HT1080 (cell line): ENCODE measurements around the gene OCA2. TPM values are rescaled to one million over a fixed set of nuclear protein-coding genes. Genes with fewer than 3 reads are reported as not detected.

Experiments used
- DNase-seq: peaks from one replicate; pipeline ENCODE4 v3.0.0-alpha.2; 2015; ENCODE audit warnings: low read depth
- total RNA-seq: library from RNA; depleted of rRNA; stranded (reverse); fragments of >200 nt; shearing (Covaris generic); gene quantifications from 2 replicates; pipeline ENCODE4 v1.2.3, GENCODE V29; 2014

The OCA2 gene
- total RNA-seq, 1 experiment from 2014 or later, result not detected

- DNase-seq, result no peak
Observed at GRCh38 chr15:28105793-28106192, 6.7 kb upstream of the OCA2 start.

GRCh38 chr15:28105224-28105791 is 6.2 kb upstream of the OCA2 start:
- no peak for DNase-seq

- no peak for DNase-seq
Observed at GRCh38 chr15:28104326-28104725, 5.2 kb upstream of the OCA2 start.

- no peak for DNase-seq
Observed at GRCh38 chr15:28103831-28104230, 4.7 kb upstream of the OCA2 start.

- DNase-seq, result no peak
Observed at GRCh38 chr15:28101983-28102441, 2.9 kb upstream of the OCA2 start.

- DNase-seq, result no peak
Observed at GRCh38 chr15:28101201-28101600, 2.1 kb upstream of the OCA2 start.

GRCh38 chr15:28100516-28101195 is 1.5 kb upstream of the OCA2 start:
- DNase-seq, result no peak

GRCh38 chr15:28099555-28100140 is 533 bp upstream of the OCA2 start:
- DNase-seq, result no peak

GRCh38 chr15:28098360-28098765 is 752 bp downstream of the OCA2 start:
- DNase-seq, result no peak

GRCh38 chr15:28097656-28098359 is 1.3 kb downstream of the OCA2 start:
- DNase-seq, result no peak

GRCh38 chr15:28096670-28097431 is 2.3 kb downstream of the OCA2 start:
- no peak for DNase-seq

- DNase-seq, result no peak
Observed at GRCh38 chr15:28096411-28096669, 2.8 kb downstream of the OCA2 start.

- no peak for DNase-seq
Observed at GRCh38 chr15:28094732-28095521, 4.2 kb downstream of the OCA2 start.

GRCh38 chr15:28093752-28094535 is 5.2 kb downstream of the OCA2 start:
- no peak for DNase-seq

- DNase-seq, result no peak
Observed at GRCh38 chr15:28091313-28091712, 7.8 kb downstream of the OCA2 start.

- peak; percentile 42 for DNase-seq
Observed at GRCh38 chr15:28086175-28086703, 12.9 kb downstream of the OCA2 start.

GRCh38 chr15:28085489-28086174 is 13.5 kb downstream of the OCA2 start:
- no peak for DNase-seq

- peak; percentile 11 for DNase-seq
Observed at GRCh38 chr15:28084547-28084946, 14.6 kb downstream of the OCA2 start.
